ENCODE results near the gene HLA-DPA1. TPM values are rescaled to one million over a fixed set of nuclear protein-coding genes. Genes with fewer than 3 reads are reported as not detected.

Gene HLA-DPA1
- total and polyA plus RNA-seq, 11 donors, result 18.2 to 438 (median 39.9) TPM

DNA sequence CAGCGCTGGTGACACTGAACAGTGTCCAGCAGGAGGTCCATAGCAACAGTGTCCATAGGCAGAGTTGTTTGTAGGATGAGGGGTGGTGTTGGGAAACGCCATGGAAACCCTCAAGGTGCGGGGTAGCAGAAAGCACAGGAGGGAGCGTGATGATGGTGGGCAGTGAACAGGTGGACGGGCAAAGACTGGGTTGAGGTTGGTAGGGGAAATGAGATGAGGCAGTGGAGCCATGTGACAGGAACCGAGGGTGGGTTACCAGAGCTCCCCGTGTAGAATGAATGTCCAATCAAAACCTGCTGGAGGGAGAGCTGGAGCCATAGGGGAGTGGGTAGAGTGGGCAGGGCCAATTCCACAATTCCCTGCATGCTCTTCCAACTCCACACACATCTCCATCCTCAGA, 40.3 kb upstream of the HLA-DPA1 start:
- H3K27ac ChIP-seq, result no peak overlapping the region
- WGBS, 4 donors, result 57 to 69% (median 61%) methylated on average over 7 of the region's 7 CpGs
- H3K27me3 ChIP-seq, result peaks cover 12 to 67% (median 25%) of the 10 kb centered on the region in 9 donors
- ATAC-seq (no peak), DNase-seq (no peak)
- H3K4me1 ChIP-seq, result peaks cover 0 to 33% (median 0%) of the 10 kb centered on the region in 12 donors
- intact Hi-C loops (cut with DNase I), result no loop called here
- TF ChIP-seq, protein P1, sequence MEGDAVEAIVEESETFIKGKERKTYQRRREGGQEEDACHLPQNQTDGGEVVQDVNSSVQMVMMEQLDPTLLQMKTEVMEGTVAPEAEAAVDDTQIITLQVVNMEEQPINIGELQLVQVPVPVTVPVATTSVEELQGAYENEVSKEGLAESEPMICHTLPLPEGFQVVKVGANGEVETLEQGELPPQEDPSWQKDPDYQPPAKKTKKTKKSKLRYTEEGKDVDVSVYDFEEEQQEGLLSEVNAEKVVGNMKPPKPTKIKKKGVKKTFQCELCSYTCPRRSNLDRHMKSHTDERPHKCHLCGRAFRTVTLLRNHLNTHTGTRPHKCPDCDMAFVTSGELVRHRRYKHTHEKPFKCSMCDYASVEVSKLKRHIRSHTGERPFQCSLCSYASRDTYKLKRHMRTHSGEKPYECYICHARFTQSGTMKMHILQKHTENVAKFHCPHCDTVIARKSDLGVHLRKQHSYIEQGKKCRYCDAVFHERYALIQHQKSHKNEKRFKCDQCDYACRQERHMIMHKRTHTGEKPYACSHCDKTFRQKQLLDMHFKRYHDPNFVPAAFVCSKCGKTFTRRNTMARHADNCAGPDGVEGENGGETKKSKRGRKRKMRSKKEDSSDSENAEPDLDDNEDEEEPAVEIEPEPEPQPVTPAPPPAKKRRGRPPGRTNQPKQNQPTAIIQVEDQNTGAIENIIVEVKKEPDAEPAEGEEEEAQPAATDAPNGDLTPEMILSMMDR (IDR thresholded peaks at IDR 0.05), result no peak
- TF ChIP-seq POLR2A (IDR thresholded peaks at IDR 0.05), result no peak
- no peak overlapping the region for H3K4me3 ChIP-seq
- H3K9me3 ChIP-seq, result no peaks in the 10 kb centered on the region
- H3K36me3 ChIP-seq, result no peaks in the 10 kb centered on the region

DNA sequence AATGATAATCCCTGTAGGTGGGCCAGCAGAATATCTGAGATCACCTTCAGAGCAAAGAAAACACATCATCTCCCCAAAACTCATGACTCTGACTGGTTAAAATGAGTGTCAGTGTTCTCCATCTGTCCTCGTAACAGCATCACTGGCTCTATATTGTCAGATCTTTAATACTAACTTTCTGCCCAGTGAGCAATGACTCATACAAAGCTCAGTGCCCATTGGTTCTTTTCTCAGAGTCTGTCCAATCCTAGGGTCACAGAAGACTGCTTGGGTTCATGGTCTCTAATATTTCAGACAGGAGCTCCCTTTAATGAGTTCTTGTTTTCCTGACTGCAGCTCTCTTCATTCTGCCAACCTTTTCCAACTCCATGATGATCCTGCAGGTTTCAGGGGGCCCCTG, 38.7 kb upstream of the HLA-DPA1 start:
- 17 to 63% (median 19%) methylated on average over 1 of the region's 1 CpG for WGBS, 4 donors
- DNase-seq (peak in 1 of 5 donors; percentile 29), ATAC-seq (peak; percentile 82 to 96 (median 94))
- TF ChIP-seq, protein P1 (IDR thresholded peaks at IDR 0.05), result no peak
- TF ChIP-seq POLR2A (IDR thresholded peaks at IDR 0.05), result no peak
- H3K9me3 ChIP-seq, result no peaks in the 10 kb centered on the region
- H3K36me3 ChIP-seq, result no peaks in the 10 kb centered on the region
- no peak overlapping the region for H3K4me3 ChIP-seq
- peaks cover 6 to 55% (median 15%) of the 10 kb centered on the region in 9 donors for H3K27me3 ChIP-seq
- H3K27ac ChIP-seq, result peak overlapping the region in 1 of 12 donors; percentile 21
- H3K4me1 ChIP-seq, result peaks cover 0 to 31% (median 0%) of the 10 kb centered on the region in 12 donors
- intact Hi-C loops (cut with DNase I), result no loop called here

DNA sequence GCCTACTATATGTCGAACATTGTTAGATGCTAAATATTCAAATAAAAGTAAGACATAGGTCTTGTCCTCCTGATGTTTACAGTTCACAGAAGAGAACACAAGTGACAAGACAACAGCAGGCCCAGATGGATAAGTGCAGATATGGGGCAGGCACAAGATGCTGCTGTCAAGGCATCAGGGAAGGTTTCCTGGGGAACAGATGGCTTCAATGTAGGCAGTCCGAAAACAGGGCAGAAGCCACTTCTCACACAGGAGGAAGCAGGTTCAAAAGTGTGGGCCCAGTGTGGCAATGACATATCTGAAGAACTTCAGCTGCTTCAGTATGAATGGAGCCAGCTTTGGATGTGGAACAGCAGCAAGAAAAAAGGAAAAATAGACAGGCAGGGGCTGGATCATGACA, 34.9 kb upstream of the HLA-DPA1 start:
- Histone ChIP-seq H3K4me3 (no peak overlapping the region), H3K9me3 (no peaks in the 10 kb centered on the region), H3K4me1 (peaks cover 0 to 5% (median 0%) of the 10 kb centered on the region in 12 donors), H3K27ac (no peak overlapping the region), H3K27me3 (peaks cover 0 to 30% (median under 1%) of the 10 kb centered on the region in 9 donors), H3K36me3 (no peaks in the 10 kb centered on the region)
- no peak for TF ChIP-seq POLR2A (IDR thresholded peaks at IDR 0.05)
- TF ChIP-seq, protein P1 (IDR thresholded peaks at IDR 0.05), result no peak
- 69 to 76% (median 70%) methylated on average over 2 of the region's 2 CpGs for WGBS, 4 donors
- intact Hi-C loops (cut with DNase I), result loop anchor here in 1 of 10 donors (5.0 kb wide), 1 partner anchor 129 kb away; no protein-coding TSS in a partner anchor
- DNase-seq (no peak), ATAC-seq (no peak)

DNA sequence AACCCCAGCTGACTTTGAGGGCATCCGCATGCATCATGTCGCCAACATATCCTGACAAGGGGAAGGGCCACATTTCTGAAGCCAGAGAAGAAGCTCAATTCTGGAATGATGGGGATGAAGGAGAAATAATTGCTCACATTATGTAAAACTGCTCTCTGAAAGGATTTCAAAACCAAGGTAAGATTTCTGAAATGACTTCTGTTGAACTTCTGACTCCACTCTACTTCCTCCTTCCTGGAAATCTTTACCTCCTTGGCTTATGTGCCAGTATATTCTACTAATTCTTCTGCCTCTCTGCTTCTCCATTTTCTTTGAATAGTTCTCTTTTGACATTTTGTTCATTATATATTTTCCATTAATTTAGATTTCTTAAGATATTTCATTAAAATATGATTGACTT, 34.2 kb upstream of the HLA-DPA1 start:
- intact Hi-C loops (cut with DNase I), result loop anchor here in 1 of 10 donors (5.0 kb wide), 1 partner anchor 130 kb away; no protein-coding TSS in a partner anchor

More for the DNA sequence above, 34.2 kb upstream of the HLA-DPA1 start:
- no peak for ATAC-seq
- H3K4me3 ChIP-seq, result no peak overlapping the region
- H3K27ac ChIP-seq, result no peak overlapping the region
- H3K27me3 ChIP-seq, result peaks cover 0 to 24% (median 0%) of the 10 kb centered on the region in 9 donors
- H3K9me3 ChIP-seq, result no peaks in the 10 kb centered on the region
- H3K4me1 ChIP-seq, result peaks cover 0 to 3% (median 0%) of the 10 kb centered on the region in 12 donors
- DNase-seq, result no peak
- TF ChIP-seq POLR2A (IDR thresholded peaks at IDR 0.05), result no peak
- TF ChIP-seq, protein P1 (IDR thresholded peaks at IDR 0.05), result no peak
- 41 to 94% (median 80%) methylated on average over 2 of the region's 2 CpGs for WGBS, 4 donors
- H3K36me3 ChIP-seq, result no peaks in the 10 kb centered on the region

Data from heart left ventricle (tissue), 16 donors.